ENCODE measurements around the gene PRKCZ. TPM values are rescaled to one million over a fixed set of nuclear protein-coding genes. Genes with fewer than 3 reads are reported as not detected.

The PRKCZ gene
- total and polyA plus RNA-seq, 12 donors: 8.4 to 18.4 (median 14.5) TPM

GRCh38 chr1:2179283-2180013, 129.2 kb downstream of the PRKCZ start:
- intact Hi-C loops (cut with DNase I): loop anchor here in 2 of 10 donors (5.0 to 10.0 kb wide), 2 partner anchors 45 to 87 kb away; no protein-coding TSS in a partner anchor
- H3K27me3 ChIP-seq: no peaks in the 10 kb centered on the region
- H3K27ac ChIP-seq: no peak overlapping the region
- no peak for ATAC-seq
- no peak for TF ChIP-seq CTCF (IDR thresholded peaks at IDR 0.05)
- peaks cover 0 to 8% (median 0%) of the 10 kb centered on the region in 9 donors for H3K36me3 ChIP-seq
- DNase-seq: no peak
- no peaks in the 10 kb centered on the region for H3K9me3 ChIP-seq
- H3K4me1 ChIP-seq: peaks cover 0 to 6% (median 2%) of the 10 kb centered on the region in 9 donors
- WGBS, 2 donors: 64 to 66% methylated on average over 28 of the region's 28 CpGs
- no peak overlapping the region for H3K4me3 ChIP-seq

GRCh38 chr1:2180297-2181245, 130.4 kb downstream of the PRKCZ start:
- H3K4me1 ChIP-seq: no peaks in the 10 kb centered on the region
- no peak for DNase-seq
- intact Hi-C loops (cut with DNase I): loop anchor here in 1 of 10 donors (10.0 kb wide), 1 partner anchor 46 kb away; no protein-coding TSS in a partner anchor
- ATAC-seq: no peak
- H3K9me3 ChIP-seq: no peaks in the 10 kb centered on the region
- no peak overlapping the region for H3K4me3 ChIP-seq
- H3K27me3 ChIP-seq: no peaks in the 10 kb centered on the region
- H3K36me3 ChIP-seq: peaks cover 0 to 19% (median 0%) of the 10 kb centered on the region in 9 donors
- no peak for TF ChIP-seq CTCF (IDR thresholded peaks at IDR 0.05)
- no peak overlapping the region for H3K27ac ChIP-seq
- 90 to 92% methylated on average over 58 of the region's 58 CpGs for WGBS, 2 donors

- Histone ChIP-seq H3K27me3 (no peaks in the 10 kb centered on the region), H3K4me3 (no peak overlapping the region), H3K4me1 (no peaks in the 10 kb centered on the region), H3K36me3 (peaks cover 0 to 22% (median 0%) of the 10 kb centered on the region in 9 donors), H3K9me3 (no peaks in the 10 kb centered on the region), H3K27ac (no peak overlapping the region)
- intact Hi-C loops (cut with DNase I): loop anchor here in 1 of 10 donors (10.0 kb wide), 1 partner anchor 46 kb away; no protein-coding TSS in a partner anchor
- ATAC-seq (no peak), DNase-seq (no peak)
- no peak for TF ChIP-seq CTCF (IDR thresholded peaks at IDR 0.05)
- 92% methylated on average over 14 of the region's 14 CpGs for WGBS, 2 donors
Measured at GRCh38 chr1:2181271-2181670, 131.1 kb downstream of the PRKCZ start.

- WGBS, 2 donors: 88 to 95% methylated on average over 11 of the region's 11 CpGs
- Histone ChIP-seq H3K9me3 (no peaks in the 10 kb centered on the region), H3K4me1 (no peaks in the 10 kb centered on the region), H3K36me3 (peaks cover 0 to 25% (median 0%) of the 10 kb centered on the region in 9 donors), H3K27me3 (no peaks in the 10 kb centered on the region), H3K27ac (no peak overlapping the region), H3K4me3 (no peak overlapping the region)
- intact Hi-C loops (cut with DNase I): loop anchor here in 1 of 10 donors (10.0 kb wide), 1 partner anchor 47 kb away; no protein-coding TSS in a partner anchor
- no peak for DNase-seq
- TF ChIP-seq CTCF (IDR thresholded peaks at IDR 0.05): no peak
- no peak for ATAC-seq
Measured at GRCh38 chr1:2181752-2182151, 131.5 kb downstream of the PRKCZ start.
